Smooth muscle cell (in vitro differentiated cells): Measurements from ENCODE around the gene MEGF10. TPM values are rescaled to one million over a fixed set of nuclear protein-coding genes. Genes with fewer than 3 reads are reported as not detected.

Experiments
- DNase-seq: peaks from one replicate; lab custom pipeline; 2025; ENCODE audit not compliant: unreplicated experiment; lab: John Stamatoyannopoulos, UW
- H2AFZ ChIP-seq: fragments of 200-600 bp; sonication (generic); 2 replicates; pipeline ENCODE4 v1.6.0; 2016; ENCODE audit warnings: antibody characterized with exemption, low read depth, mild to moderate bottlenecking
- H3F3A ChIP-seq: fragments of 200-600 bp; sonication (generic); 2 replicates; pipeline ENCODE4 v1.6.0; 2017; ENCODE audit warnings: antibody characterized with exemption, low read depth
- H3K27ac ChIP-seq: fragments of 200-600 bp; sonication (generic); 2 replicates; pipeline ENCODE4 v1.5.1; 2016; ENCODE audit warnings: low read depth, mild to moderate bottlenecking
- H3K27me3 ChIP-seq: fragments of 200-600 bp; sonication (generic); 2 replicates; pipeline ENCODE4 v1.6.1; 2016; ENCODE audit warnings: low read depth, mild to moderate bottlenecking
- H3K36me3 ChIP-seq: fragments of 200-600 bp; sonication (generic); 2 replicates; pipeline ENCODE4 v1.5.1; 2016; ENCODE audit warnings: low read depth
- H3K4me1 ChIP-seq: fragments of 200-600 bp; sonication (generic); 2 replicates; pipeline ENCODE4 v1.5.1; 2016; ENCODE audit warnings: low read depth
- H3K4me2 ChIP-seq: fragments of 200-600 bp; sonication (generic); 2 replicates; pipeline ENCODE4 v1.6.0; 2016; ENCODE audit warnings: mild to moderate bottlenecking
- H3K4me3 ChIP-seq: fragments of 200-600 bp; sonication (generic); 2 replicates; pipeline ENCODE4 v1.5.1; 2016; ENCODE audit warnings: mild to moderate bottlenecking
- H3K79me2 ChIP-seq: fragments of 200-600 bp; sonication (generic); 2 replicates; pipeline ENCODE4 v1.6.0; 2016; ENCODE audit warnings: low read depth, mild to moderate bottlenecking
- H3K9ac ChIP-seq: fragments of 200-600 bp; sonication (generic); 2 replicates; pipeline ENCODE4 v1.6.0; 2016; ENCODE audit warnings: low read depth
- H3K9me3 ChIP-seq: fragments of 200-600 bp; sonication (generic); replicated peaks from 2 replicates; pipeline ENCODE4 v1.5.1; 2016; ENCODE audit warnings: low read depth
- H4K20me1 ChIP-seq: fragments of 200-600 bp; sonication (generic); 2 replicates; pipeline ENCODE4 v1.6.0; 2016; ENCODE audit warnings: low read depth
- CTCF ChIP-seq: fragments of 200-600 bp; sonication (generic); IDR thresholded peaks from 2 replicates; pipeline ENCODE4 v1.5.1; 2017; ENCODE audit warnings: borderline replicate concordance, mild to moderate bottlenecking, antibody characterized with exemption; ENCODE audit not compliant: insufficient read depth, poor library complexity, severe bottlenecking
- WGBS: methylation state at CpG from one replicate; pipeline ENCODE4 v1.1.7; 2016; ENCODE audit warnings: low lambda C conversion rate; 5-methylcytosine and 5-hydroxymethylcytosine counted together
- polyA plus RNA-seq: library from polyadenylated mRNA; unstranded; fragments of >200 nt; fragmentation: Nextera tagmentation; extraction: Ambion mirVana; gene quantifications from 2 replicates; pipeline ENCODE4 v1.2.1, GENCODE V29; 2016
- total RNA-seq: library from RNA; depleted of rRNA; stranded (reverse); fragments of >200 nt; gene quantifications from 2 replicates; pipeline ENCODE4 v1.2.3, GENCODE V29; 2014

The MEGF10 gene
- total and polyA plus RNA-seq, 2 experiments from 2014 or later = 0.83 to 3.6 TPM

- Histone ChIP-seq H3K27ac (no peak overlapping the region), H4K20me1 (no peaks in the 10 kb centered on the region), H3K79me2 (no peaks in the 10 kb centered on the region), H3K9me3 (no peaks in the 10 kb centered on the region), H3K4me2 (no peak overlapping the region), H3K4me1 (peaks cover 4% of the 10 kb centered on the region), H3K27me3 (no peaks in the 10 kb centered on the region), H2AFZ (no peak overlapping the region), H3K36me3 (no peaks in the 10 kb centered on the region), H3K4me3 (no peak overlapping the region), H3K9ac (no peak overlapping the region), H3F3A (no peaks in the 10 kb centered on the region)
- DNase-seq = no peak
- no peak for TF ChIP-seq CTCF
- WGBS = 80% methylated on average over 1 of the region's 1 CpG
Observed at GRCh38 chr5:127367946-127368465, 77.4 kb downstream of the MEGF10 start.

GRCh38 chr5:127369796-127370195 is 79.2 kb downstream of the MEGF10 start:
- no peak overlapping the region for H3K9ac ChIP-seq
- 85% methylated on average over 4 of the region's 4 CpGs for WGBS
- TF ChIP-seq CTCF = no peak
- H3F3A ChIP-seq = no peaks in the 10 kb centered on the region
- H3K4me3 ChIP-seq = no peak overlapping the region
- no peak for DNase-seq
- H3K27ac ChIP-seq = no peak overlapping the region
- no peaks in the 10 kb centered on the region for H3K36me3 ChIP-seq
- no peak overlapping the region for H3K4me2 ChIP-seq
- peaks cover 4% of the 10 kb centered on the region for H3K4me1 ChIP-seq
- H3K27me3 ChIP-seq = no peaks in the 10 kb centered on the region
- H3K9me3 ChIP-seq = no peaks in the 10 kb centered on the region
- H2AFZ ChIP-seq = no peak overlapping the region
- H4K20me1 ChIP-seq = no peaks in the 10 kb centered on the region
- H3K79me2 ChIP-seq = no peaks in the 10 kb centered on the region

GRCh38 chr5:127370631-127371030 is 80.0 kb downstream of the MEGF10 start:
- Histone ChIP-seq H4K20me1 (no peaks in the 10 kb centered on the region), H3K27ac (peak overlapping the region; percentile 75), H3K4me1 (peaks cover 4% of the 10 kb centered on the region), H3K4me3 (no peak overlapping the region), H3K79me2 (no peaks in the 10 kb centered on the region), H3K36me3 (no peaks in the 10 kb centered on the region), H3K9ac (peak overlapping the region; percentile 35), H3K9me3 (no peaks in the 10 kb centered on the region), H3F3A (no peaks in the 10 kb centered on the region), H3K4me2 (peak overlapping the region; percentile 69), H2AFZ (no peak overlapping the region), H3K27me3 (no peaks in the 10 kb centered on the region)
- DNase-seq = no peak
- WGBS = 88% methylated on average over 8 of the region's 8 CpGs
- TF ChIP-seq CTCF = no peak

GRCh38 chr5:127373858-127374491 is 83.4 kb downstream of the MEGF10 start:
- no peak overlapping the region for H2AFZ ChIP-seq
- no peaks in the 10 kb centered on the region for H4K20me1 ChIP-seq
- WGBS = 81% methylated on average over 6 of the region's 6 CpGs
- peak; percentile 48 for TF ChIP-seq CTCF
- no peaks in the 10 kb centered on the region for H3K27me3 ChIP-seq
- H3K4me1 ChIP-seq = peaks cover 4% of the 10 kb centered on the region
- H3K9ac ChIP-seq = no peak overlapping the region
- no peak overlapping the region for H3K27ac ChIP-seq
- no peak overlapping the region for H3K4me3 ChIP-seq
- H3K4me2 ChIP-seq = no peak overlapping the region
- no peaks in the 10 kb centered on the region for H3K36me3 ChIP-seq
- no peak for DNase-seq
- H3F3A ChIP-seq = no peaks in the 10 kb centered on the region
- no peaks in the 10 kb centered on the region for H3K9me3 ChIP-seq
- H3K79me2 ChIP-seq = no peaks in the 10 kb centered on the region
